ENCODE measurements around the gene CYBC1. TPM values are rescaled to one million over a fixed set of nuclear protein-coding genes. Genes with fewer than 3 reads are reported as not detected.
"Not testable (repeated sequence)": the region's sequence is repeated elsewhere in the genome, so short reads cannot be mapped to it uniquely, and the experiment has no call there.

The CYBC1 gene
- total and polyA plus RNA-seq, 2 donors (not counting 1 experiment from before 2014, with no cell fraction given), result 62.7 to 64.1 TPM

- DNase-seq (ENCODE audit: low read depth in 2 of 2), result no peak
- peak overlapping the region; percentile 99 for H3K9ac ChIP-seq (ENCODE audit: insufficient read depth, low read length)
- TF ChIP-seq EZH2 (IDR thresholded peaks at IDR 0.05; ENCODE audit: low read length, missing control alignments) (no peak), CTCF (conservative IDR thresholded peaks at IDR 0.05 in 1 of 2, IDR thresholded peaks at IDR 0.05 in 1 of 2; ENCODE audit: low read depth in 1 of 2, low read length in 2 of 2) (no peak)
- H4K20me1 ChIP-seq (ENCODE audit: control insufficient read depth, extremely low read depth, insufficient read depth, low read length), result no peaks in the 10 kb centered on the region
- peak overlapping the region; percentile 92 for H3K27ac ChIP-seq (ENCODE audit: insufficient read depth, low read length)
- peak overlapping the region; percentile 43 to 82 (median 80) for H3K4me3 ChIP-seq (replicated peaks in 1 of 4; ENCODE audit: control extremely low read depth in 1 of 4, insufficient read depth in 1 of 4, low read depth in 3 of 4, low read length in 4 of 4)
- no peaks in the 10 kb centered on the region for H3K9me3 ChIP-seq (ENCODE audit: control insufficient read depth, insufficient read depth, low read depth, low read length)
- H3K4me1 ChIP-seq (ENCODE audit: control insufficient read depth, extremely low read depth, insufficient read depth, low read length), result peaks cover 7% of the 10 kb centered on the region
- H3K4me2 ChIP-seq (ENCODE audit: extremely low read depth, insufficient read depth, low read length), result peak overlapping the region; percentile 87
- H2AFZ ChIP-seq (ENCODE audit: low read length), result no peak overlapping the region
- H3K36me3 ChIP-seq (ENCODE audit: control insufficient read depth, insufficient read depth, low read length), result no peaks in the 10 kb centered on the region
- no peaks in the 10 kb centered on the region for H3K27me3 ChIP-seq (ENCODE audit: control insufficient read depth, insufficient read depth, low read length)
- no peaks in the 10 kb centered on the region for H3K79me2 ChIP-seq (ENCODE audit: control insufficient read depth, insufficient read depth, low read length)
These were observed 6.7 kb upstream of the CYBC1 start for GRCh38 chr17:82457073-82457928.

- H3K27me3 ChIP-seq (ENCODE audit: control insufficient read depth, insufficient read depth, low read length), result not testable (repeated sequence)
These were observed 3.2 kb upstream of the CYBC1 start for GRCh38 chr17:82453706-82454105.

GRCh38 chr17:82453151-82453550 lies 2.6 kb upstream of the CYBC1 start:
- Histone ChIP-seq H3K4me1 (ENCODE audit: control insufficient read depth, extremely low read depth, insufficient read depth, low read length) (peaks cover 13% of the 10 kb centered on the region), H3K79me2 (ENCODE audit: control insufficient read depth, insufficient read depth, low read length) (peaks cover 11% of the 10 kb centered on the region)
- not testable (repeated sequence) for H4K20me1 ChIP-seq (ENCODE audit: control insufficient read depth, extremely low read depth, insufficient read depth, low read length); H3K27ac ChIP-seq (ENCODE audit: insufficient read depth, low read length); H3K27me3 ChIP-seq (ENCODE audit: control insufficient read depth, insufficient read depth, low read length); H3K9ac ChIP-seq (ENCODE audit: insufficient read depth, low read length); H3K9me3 ChIP-seq (ENCODE audit: control insufficient read depth, insufficient read depth, low read depth, low read length); H3K4me2 ChIP-seq (ENCODE audit: extremely low read depth, insufficient read depth, low read length); H2AFZ ChIP-seq (ENCODE audit: low read length); H3K4me3 ChIP-seq (replicated peaks in 1 of 4; ENCODE audit: control extremely low read depth in 1 of 4, insufficient read depth in 1 of 4, low read depth in 3 of 4, low read length in 4 of 4); DNase-seq (ENCODE audit: low read depth in 2 of 2); H3K36me3 ChIP-seq (ENCODE audit: control insufficient read depth, insufficient read depth, low read length)

More at GRCh38 chr17:82453706-82454105, 3.2 kb upstream of the CYBC1 start:
- H3K9me3 ChIP-seq (ENCODE audit: control insufficient read depth, insufficient read depth, low read depth, low read length); H3K9ac ChIP-seq (ENCODE audit: insufficient read depth, low read length); DNase-seq (ENCODE audit: low read depth in 2 of 2); H3K4me3 ChIP-seq (replicated peaks in 1 of 4; ENCODE audit: control extremely low read depth in 1 of 4, insufficient read depth in 1 of 4, low read depth in 3 of 4, low read length in 4 of 4); H4K20me1 ChIP-seq (ENCODE audit: control insufficient read depth, extremely low read depth, insufficient read depth, low read length); H3K4me2 ChIP-seq (ENCODE audit: extremely low read depth, insufficient read depth, low read length); H2AFZ ChIP-seq (ENCODE audit: low read length); H3K36me3 ChIP-seq (ENCODE audit: control insufficient read depth, insufficient read depth, low read length); H3K27ac ChIP-seq (ENCODE audit: insufficient read depth, low read length): not testable (repeated sequence)
- Histone ChIP-seq H3K79me2 (ENCODE audit: control insufficient read depth, insufficient read depth, low read length) (peaks cover 11% of the 10 kb centered on the region), H3K4me1 (ENCODE audit: control insufficient read depth, extremely low read depth, insufficient read depth, low read length) (peaks cover 13% of the 10 kb centered on the region)

- no peaks in the 10 kb centered on the region for H4K20me1 ChIP-seq (ENCODE audit: control insufficient read depth, extremely low read depth, insufficient read depth, low read length)
- no peak overlapping the region for H3K4me2 ChIP-seq (ENCODE audit: extremely low read depth, insufficient read depth, low read length)
- peaks cover 6% of the 10 kb centered on the region for H3K4me1 ChIP-seq (ENCODE audit: control insufficient read depth, extremely low read depth, insufficient read depth, low read length)
- no peak overlapping the region for H3K4me3 ChIP-seq (replicated peaks in 1 of 4; ENCODE audit: control extremely low read depth in 1 of 4, insufficient read depth in 1 of 4, low read depth in 3 of 4, low read length in 4 of 4)
- H3K9ac ChIP-seq (ENCODE audit: insufficient read depth, low read length), result no peak overlapping the region
- no peaks in the 10 kb centered on the region for H3K27me3 ChIP-seq (ENCODE audit: control insufficient read depth, insufficient read depth, low read length)
- H3K36me3 ChIP-seq (ENCODE audit: control insufficient read depth, insufficient read depth, low read length), result peaks cover 2% of the 10 kb centered on the region
- no peak overlapping the region for H2AFZ ChIP-seq (ENCODE audit: low read length)
- DNase-seq (ENCODE audit: low read depth in 2 of 2), result no peak
- no peak for TF ChIP-seq CTCF (conservative IDR thresholded peaks at IDR 0.05 in 1 of 2, IDR thresholded peaks at IDR 0.05 in 1 of 2; ENCODE audit: low read depth in 1 of 2, low read length in 2 of 2)
- TF ChIP-seq EZH2 (IDR thresholded peaks at IDR 0.05; ENCODE audit: low read length, missing control alignments), result no peak
- no peak overlapping the region for H3K27ac ChIP-seq (ENCODE audit: insufficient read depth, low read length)
- peaks cover 11% of the 10 kb centered on the region for H3K79me2 ChIP-seq (ENCODE audit: control insufficient read depth, insufficient read depth, low read length)
- no peaks in the 10 kb centered on the region for H3K9me3 ChIP-seq (ENCODE audit: control insufficient read depth, insufficient read depth, low read depth, low read length)
These were observed 1.6 kb upstream of the CYBC1 start for GRCh38 chr17:82452162-82452561.

Data from fibroblast of lung (primary cell).